ENCODE results near the gene UBA5. TPM values are rescaled to one million over a fixed set of nuclear protein-coding genes. Genes with fewer than 3 reads are reported as not detected.

The UBA5 gene
- total and polyA plus RNA-seq, 2 of the 13 experiments (the other 11 are each of a cell fraction or from before 2014, with no cell fraction given) = 30.2 to 46.8 TPM

GRCh38 chr3:132652640-132653270 is 7.4 kb upstream of the UBA5 start:
- Histone ChIP-seq H3K27ac (ENCODE audit: extremely low read length, insufficient read depth, low read length) (no peak overlapping the region), H3K36me3 (replicated peaks in 1 of 2; ENCODE audit: control insufficient read depth in 1 of 2, insufficient read depth in 2 of 2, low read length in 2 of 2) (no peaks in the 10 kb centered on the region; a peak in 1 of 5 replicates), H4K20me1 (ENCODE audit: insufficient read depth, low read length) (no peaks in the 10 kb centered on the region), H3K4me2 (ENCODE audit: low read depth, low read length) (no peak overlapping the region), H3K79me2 (ENCODE audit: insufficient read depth, low read length) (peaks cover 6% of the 10 kb centered on the region), H3K4me1 (ENCODE audit: insufficient read depth, low read length) (peaks cover 25% of the 10 kb centered on the region), H3K27me3 (ENCODE audit: control insufficient read depth in 1 of 2, insufficient read depth in 2 of 2, low read length in 2 of 2) (no peaks in the 10 kb centered on the region), H2AFZ (ENCODE audit: low read length) (no peak overlapping the region), H3K9ac (ENCODE audit: insufficient read depth, low read depth, low read length) (no peak overlapping the region), H3K4me3 (replicated peaks in 1 of 3; ENCODE audit: insufficient read depth in 1 of 3, low read depth in 2 of 3, low read length in 3 of 3) (no peak overlapping the region), H3K9me3 (ENCODE audit: low read length) (no peaks in the 10 kb centered on the region)
- in situ Hi-C loops (cut with HindIII; ENCODE audit: extremely low pct_ligation_motif_present, low pct_unique_long_range_greater_than_20kb) = no loop called here
- intact Hi-C loops (cut with micrococcal nuclease; ENCODE audit: unreplicated experiment) = no loop called here
- ChIA-PET POLR2A (interaction anchor here (1.2 kb wide), 1 partner anchor 9 kb away, joined by 3 read pairs; no protein-coding TSS in a partner anchor), CTCF (ENCODE audit: low intra/inter-chr PET ratio, low total read pairs) (no interaction called here)
- DNase-seq (ENCODE audit: low spot score) (no peak), ATAC-seq (no peak), FAIRE-seq (no peak)
- no peak for TF ChIP-seq ZMYM3 (CRISPR knock-in tag; IDR thresholded peaks at IDR 0.05)
- no peak for TF ChIP-seq ZSCAN21 (CRISPR knock-in tag; IDR thresholded peaks at IDR 0.05; ENCODE audit: borderline replicate concordance)
- TF ChIP-seq POLR2A (IDR thresholded peaks at IDR 0.05; ENCODE audit: insufficient read depth in 1 of 2, low read depth in 2 of 2, low read length in 2 of 2) = no peak
- TF ChIP-seq THAP9 (CRISPR knock-in tag; IDR thresholded peaks at IDR 0.05; ENCODE audit: borderline replicate concordance) = no peak
- TF ChIP-seq KAT8 (CRISPR knock-in tag; IDR thresholded peaks at IDR 0.05) = no peak
- TF ChIP-seq CCAR2 (optimal IDR thresholded peaks at IDR 0.05; ENCODE audit: low read depth, low read length) = no peak
- no peak for TF ChIP-seq ATRX (CRISPR knock-in tag; IDR thresholded peaks at IDR 0.05; ENCODE audit: borderline replicate concordance)
- TF ChIP-seq MEF2D (CRISPR knock-in tag; IDR thresholded peaks at IDR 0.05) = no peak
- TF ChIP-seq DR1 (CRISPR knock-in tag; IDR thresholded peaks at IDR 0.05) = no peak
- no peak for TF ChIP-seq ZFP41 (CRISPR knock-in tag; IDR thresholded peaks at IDR 0.05; ENCODE audit: borderline replicate concordance)
- TF ChIP-seq NFKB2 (CRISPR knock-in tag; IDR thresholded peaks at IDR 0.05; ENCODE audit: borderline replicate concordance) = no peak
- no peak for TF ChIP-seq ZNF20 (CRISPR knock-in tag; IDR thresholded peaks at IDR 0.05)
- TF ChIP-seq MED1 (CRISPR knock-in tag; IDR thresholded peaks at IDR 0.05) = no peak
- no peak for TF ChIP-seq SIN3A (IDR thresholded peaks at IDR 0.05; ENCODE audit: borderline replicate concordance, low read depth, low read length)
- TF ChIP-seq THAP8 (CRISPR knock-in tag; IDR thresholded peaks at IDR 0.05; ENCODE audit: borderline replicate concordance) = no peak
- TF ChIP-seq ZMYM2 (CRISPR knock-in tag; IDR thresholded peaks at IDR 0.05) = no peak
- no peak for TF ChIP-seq TGIF2 (CRISPR knock-in tag; IDR thresholded peaks at IDR 0.05)
- TF ChIP-seq ZNF576 (CRISPR knock-in tag; IDR thresholded peaks at IDR 0.05) = no peak
- no peak for TF ChIP-seq MYNN (CRISPR knock-in tag; IDR thresholded peaks at IDR 0.05; ENCODE audit: low read depth)
- no peak for TF ChIP-seq ZNF44 (CRISPR knock-in tag; IDR thresholded peaks at IDR 0.05)
- BruUV-seq (replicated peaks) = no TSS peak
- WGBS (ENCODE audit: low lambda C conversion rate) = 100% methylated on average over 1 of the region's 1 CpG

All from HepG2 (cell line).